Sigmoid colon (tissue), 7 donors: ENCODE results near the gene L3HYPDH. TPM values are rescaled to one million over a fixed set of nuclear protein-coding genes. Genes with fewer than 3 reads are reported as not detected.

ENCODE experiments used
- DNase-seq: peaks from one replicate; pipeline ENCODE4 v3.0.0-alpha.2; 2019
- H3K27ac ChIP-seq, 4 donors: fragments of 200-600 bp; sonication (generic); one replicate each; pipeline ENCODE4 v1.5.1; 2016 to 2019; ENCODE audit warnings: mild to moderate bottlenecking in 1 of 4
- H3K27me3 ChIP-seq, 3 donors: fragments of 200-600 bp; sonication (generic); one replicate each; pipeline ENCODE4 v1.5.1; 2019; ENCODE audit warnings: mild to moderate bottlenecking in 1 of 3
- H3K36me3 ChIP-seq, 4 donors: fragments of 200-600 bp; sonication (generic); one replicate each; pipeline ENCODE4 v1.5.1; 2016 to 2019
- H3K4me1 ChIP-seq, 4 donors: fragments of 200-600 bp; sonication (generic); one replicate each; pipeline ENCODE4 v1.5.1; 2017 to 2019
- H3K4me3 ChIP-seq, 4 donors: fragments of 200-600 bp; sonication (generic); one replicate each; pipeline ENCODE4 v1.5.1; 2017 to 2019; ENCODE audit warnings: mild to moderate bottlenecking in 2 of 4, moderate library complexity in 1 of 4
- H3K9me3 ChIP-seq, 4 donors: fragments of 200-600 bp in 3 of 4; sonication (generic) in 3 of 4; one replicate each; pipeline versions ENCODE4 v1.5.1 to v1.6.1; 2013 to 2019
- CTCF ChIP-seq, 4 experiments: fragments of 450-650 bp in 3 of 4; fragments of 200-600 bp in 1 of 4; IDR thresholded peaks; one replicate each; pipeline ENCODE4 v1.5.1; 2016 to 2019; ENCODE audit warnings: antibody characterized with exemption in 4 of 4, mild to moderate bottlenecking in 3 of 4, moderate library complexity in 2 of 4
- EP300 ChIP-seq, 4 donors: sonication (generic); formaldehyde crosslinking; IDR thresholded peaks; one replicate each; pipeline ENCODE4 v1.6.1; 2017; ENCODE audit warnings: antibody characterized with exemption in 4 of 4
- POLR2A ChIP-seq, 2 donors: fragments of 450-650 bp; IDR thresholded peaks; one replicate each; pipeline ENCODE4 v1.6.1; 2016; ENCODE audit warnings: antibody characterized with exemption in 2 of 2, mild to moderate bottlenecking in 2 of 2, moderate library complexity in 2 of 2
- POLR2AphosphoS5 ChIP-seq, 4 donors: sonication (generic); formaldehyde crosslinking; IDR thresholded peaks; one replicate each; pipeline ENCODE4 v1.6.1; 2017; ENCODE audit warnings: antibody characterized with exemption in 4 of 4
- WGBS, 2 donors: extraction: QIAGEN DNeasy Blood & Tissue Kit; methylation state at CpG; one replicate each; pipeline ENCODE4 v1.1.7; 2013; 5-methylcytosine and 5-hydroxymethylcytosine counted together
- intact Hi-C: fragments of 100-400 bp; cut with DNase I; formaldehyde crosslinking; loops from one replicate; pipeline ENCODE4 v1.15.1; 2023
- polyA plus RNA-seq, 3 donors: library from polyadenylated mRNA; stranded (reverse); fragments of 200-250 nt; gene quantifications; one replicate each; pipeline ENCODE4 v1.2.3, GENCODE V29; 2013
- total RNA-seq, 4 donors: library from RNA; depleted of rRNA; stranded (reverse); fragments of >200 nt; gene quantifications; one replicate each; pipeline ENCODE4 v1.1.0, GENCODE V29; 2016
- donor health status: healthy with polysubstance abuse.
- donor health status: Bipolar disorder and iron deficiency.
- donor health status: healthy.

L3HYPDH gene
- total and polyA plus RNA-seq, 7 donors = 1.2 to 46.0 (median 23.9) TPM

DNA sequence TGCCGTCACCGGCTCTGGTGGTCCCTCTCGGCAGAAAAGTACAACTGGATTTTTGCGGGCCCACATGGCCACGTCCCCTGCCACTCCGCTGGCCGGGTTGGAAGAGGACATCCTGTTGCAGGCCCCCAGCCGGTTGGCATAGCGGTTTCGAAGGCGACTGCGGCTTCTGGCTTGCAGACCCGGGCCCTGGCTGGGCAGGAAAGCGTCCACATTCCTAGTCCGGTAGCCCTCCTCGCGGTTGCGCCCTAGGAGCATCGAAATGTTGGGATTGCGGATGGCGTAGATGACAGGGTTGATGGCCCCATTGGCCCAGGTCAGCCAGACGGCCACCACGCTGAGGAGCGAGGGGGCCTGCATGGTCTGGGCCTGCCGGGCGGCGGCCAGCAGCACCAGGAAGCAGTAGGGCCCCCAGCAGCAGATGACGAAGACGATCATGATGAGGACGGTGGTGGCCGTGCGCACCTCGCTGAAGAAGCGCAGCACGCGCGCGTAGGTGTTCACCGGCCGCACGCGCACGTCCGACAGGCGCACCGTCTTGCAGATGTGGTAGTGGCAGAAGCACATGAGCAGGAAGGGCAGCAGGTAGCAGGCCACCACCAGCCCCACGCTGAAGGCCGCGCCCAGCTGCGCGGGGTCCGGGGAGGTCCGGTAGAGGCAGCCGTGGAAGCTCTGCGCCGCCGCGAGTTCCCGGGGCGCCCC, 20.3 kb downstream of the L3HYPDH start:
- intact Hi-C loops = loop anchor here (2.0 kb wide), 1 partner anchor 21 kb away; the partner anchor contains the start of genes JKAMP and L3HYPDH
- no peaks in the 10 kb centered on the region for H3K36me3 ChIP-seq
- no peaks in the 10 kb centered on the region for H3K27me3 ChIP-seq
- peak overlapping the region; percentile 86 to 87 (median 86) for H3K27ac ChIP-seq
- peak overlapping the region; percentile 53 to 80 (median 72) for H3K4me3 ChIP-seq
- H3K4me1 ChIP-seq = peaks cover 0 to 19% (median 8%) of the 10 kb centered on the region in 4 donors
- H3K9me3 ChIP-seq = no peaks in the 10 kb centered on the region
- TF ChIP-seq POLR2AphosphoS5 (IDR thresholded peaks at IDR 0.05) (no peak), CTCF (IDR thresholded peaks at IDR 0.05) (no peak), POLR2A (IDR thresholded peaks at IDR 0.05) (no peak), EP300 (IDR thresholded peaks at IDR 0.05) (no peak)
- WGBS, 2 donors = 37% methylated on average over 60 of the region's 60 CpGs
- peak; percentile 67 for DNase-seq

DNA sequence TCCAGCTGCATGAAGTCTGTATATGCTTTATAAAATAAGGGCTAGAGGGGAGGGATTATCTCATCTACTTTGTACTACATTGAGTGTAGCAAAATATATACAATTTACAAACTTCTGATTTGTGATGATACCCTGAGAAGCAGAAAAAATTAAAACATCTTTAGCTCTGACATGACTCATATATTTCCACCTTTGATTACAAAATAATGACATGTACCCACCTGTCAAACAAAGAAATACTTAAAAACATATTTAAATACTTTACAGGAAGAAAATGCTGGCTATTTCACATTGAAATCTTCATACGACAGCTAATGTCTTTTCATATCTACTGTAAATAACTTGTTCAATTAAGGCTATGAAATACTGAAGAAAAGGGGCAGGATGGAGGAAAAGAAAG, 22.3 kb downstream of the L3HYPDH start:
- DNase-seq = no peak
- Histone ChIP-seq H3K4me1 (peaks cover 0 to 19% (median 8%) of the 10 kb centered on the region in 4 donors), H3K4me3 (no peak overlapping the region), H3K27me3 (no peaks in the 10 kb centered on the region), H3K27ac (no peak overlapping the region), H3K9me3 (no peaks in the 10 kb centered on the region), H3K36me3 (no peaks in the 10 kb centered on the region)
- no peak for TF ChIP-seq POLR2A (IDR thresholded peaks at IDR 0.05)
- no peak for TF ChIP-seq POLR2AphosphoS5 (IDR thresholded peaks at IDR 0.05)
- no peak for TF ChIP-seq CTCF (IDR thresholded peaks at IDR 0.05)
- no peak for TF ChIP-seq EP300 (IDR thresholded peaks at IDR 0.05)
- 93 to 96% methylated on average over 1 of the region's 1 CpG for WGBS, 2 donors
- intact Hi-C loops = no loop called here

DNA sequence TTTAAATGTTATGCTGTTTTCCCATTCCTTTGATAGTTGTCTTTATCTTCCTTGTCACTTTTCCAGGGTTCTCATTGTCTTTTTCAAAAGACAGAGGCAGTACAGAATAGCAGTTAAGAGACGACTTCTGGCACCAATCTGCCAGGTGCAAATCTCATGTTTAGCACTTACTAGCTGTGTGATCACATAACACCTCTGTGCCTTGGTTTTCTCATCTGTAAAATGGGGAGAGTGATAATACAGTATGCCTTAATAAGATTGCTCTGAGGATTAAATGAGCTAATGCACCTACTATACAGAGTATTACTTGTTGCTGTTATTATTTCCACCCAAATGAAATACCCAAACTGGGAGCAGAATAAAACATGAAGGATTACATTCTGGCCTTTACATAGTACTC, 23.8 kb downstream of the L3HYPDH start:
- intact Hi-C loops = no loop called here
- TF ChIP-seq POLR2A (IDR thresholded peaks at IDR 0.05) = no peak
- TF ChIP-seq EP300 (IDR thresholded peaks at IDR 0.05) = no peak
- TF ChIP-seq POLR2AphosphoS5 (IDR thresholded peaks at IDR 0.05) = no peak
- TF ChIP-seq CTCF (IDR thresholded peaks at IDR 0.05) = no peak
- no peaks in the 10 kb centered on the region for H3K9me3 ChIP-seq
- no peak overlapping the region for H3K4me3 ChIP-seq
- WGBS, 2 donors = 95 to 97% methylated on average over 1 of the region's 1 CpG
- H3K27ac ChIP-seq = no peak overlapping the region
- no peaks in the 10 kb centered on the region for H3K27me3 ChIP-seq
- H3K36me3 ChIP-seq = peaks cover 0 to 7% (median 0%) of the 10 kb centered on the region in 4 donors
- peaks cover 0 to 15% (median 8%) of the 10 kb centered on the region in 4 donors for H3K4me1 ChIP-seq
- no peak for DNase-seq

GRCh38 chr14:59458486-59458885, 25.7 kb downstream of the L3HYPDH start:
- Histone ChIP-seq H3K36me3 (peaks cover 0 to 7% (median 0%) of the 10 kb centered on the region in 4 donors), H3K4me1 (peaks cover 0 to 2% (median under 1%) of the 10 kb centered on the region in 4 donors), H3K9me3 (no peaks in the 10 kb centered on the region), H3K4me3 (no peak overlapping the region), H3K27me3 (no peaks in the 10 kb centered on the region), H3K27ac (no peak overlapping the region)
- intact Hi-C loops = no loop called here
- 94 to 98% methylated on average over 2 of the region's 2 CpGs for WGBS, 2 donors
- TF ChIP-seq CTCF (IDR thresholded peaks at IDR 0.05) = no peak
- TF ChIP-seq EP300 (IDR thresholded peaks at IDR 0.05) = no peak
- TF ChIP-seq POLR2A (IDR thresholded peaks at IDR 0.05) = no peak
- TF ChIP-seq POLR2AphosphoS5 (IDR thresholded peaks at IDR 0.05) = no peak
- no peak for DNase-seq
